Measurements from ENCODE around the gene PRKD2. TPM values are rescaled to one million over a fixed set of nuclear protein-coding genes. Genes with fewer than 3 reads are reported as not detected.
"Not testable (repeated sequence)": the region's sequence is repeated elsewhere in the genome, so short reads cannot be mapped to it uniquely, and the experiment has no call there.

Gene PRKD2
- total RNA-seq, 4 donors from 2014 or later: 11.8 to 41.3 (median 19.5) TPM

GRCh38 chr19:46716672-46717033, 261 bp downstream of the PRKD2 start:
- ATAC-seq (ENCODE audit: low FRiP score) (no peak), DNase-seq (ENCODE audit: low spot score) (no peak)

GRCh38 chr19:46715975-46716671, 791 bp downstream of the PRKD2 start:
- no peak for TF ChIP-seq CTCF (IDR thresholded peaks at IDR 0.05)
- no peak for DNase-seq (ENCODE audit: low spot score)
- ATAC-seq (ENCODE audit: low FRiP score): no peak

More at GRCh38 chr19:46716672-46717033, 261 bp downstream of the PRKD2 start:
- no peak for TF ChIP-seq CTCF (IDR thresholded peaks at IDR 0.05)

- TF ChIP-seq CTCF (IDR thresholded peaks at IDR 0.05): no peak
- DNase-seq (ENCODE audit: low spot score) (no peak), ATAC-seq (ENCODE audit: low FRiP score) (no peak)
Measured at GRCh38 chr19:46715620-46715974, 1.3 kb downstream of the PRKD2 start.

- no peak for TF ChIP-seq CTCF (IDR thresholded peaks at IDR 0.05)
- DNase-seq (ENCODE audit: low spot score): no peak
- ATAC-seq (ENCODE audit: low FRiP score): no peak
Measured at GRCh38 chr19:46714444-46715106, 2.3 kb downstream of the PRKD2 start.

GRCh38 chr19:46713781-46714443, 3.0 kb downstream of the PRKD2 start:
- ATAC-seq (ENCODE audit: low FRiP score) (peak; percentile 52), DNase-seq (ENCODE audit: low spot score) (peak; percentile 84)
- TF ChIP-seq CTCF (IDR thresholded peaks at IDR 0.05): no peak

GRCh38 chr19:46712768-46713338, 4.1 kb downstream of the PRKD2 start:
- ATAC-seq (ENCODE audit: low FRiP score); DNase-seq (ENCODE audit: low spot score): not testable (repeated sequence)

GRCh38 chr19:46710687-46711086, 6.2 kb downstream of the PRKD2 start:
- ATAC-seq (ENCODE audit: low FRiP score) (no peak), DNase-seq (ENCODE audit: low spot score) (no peak)
- TF ChIP-seq CTCF (IDR thresholded peaks at IDR 0.05): no peak

Measured in omental fat pad (tissue), 4 donors.